ENCODE data around the gene HAT1. TPM values are rescaled to one million over a fixed set of nuclear protein-coding genes. Genes with fewer than 3 reads are reported as not detected.
A peak's percentile ranks its signal among the peaks of the same experiment; 100 is the strongest.

HAT1 gene, protein sequence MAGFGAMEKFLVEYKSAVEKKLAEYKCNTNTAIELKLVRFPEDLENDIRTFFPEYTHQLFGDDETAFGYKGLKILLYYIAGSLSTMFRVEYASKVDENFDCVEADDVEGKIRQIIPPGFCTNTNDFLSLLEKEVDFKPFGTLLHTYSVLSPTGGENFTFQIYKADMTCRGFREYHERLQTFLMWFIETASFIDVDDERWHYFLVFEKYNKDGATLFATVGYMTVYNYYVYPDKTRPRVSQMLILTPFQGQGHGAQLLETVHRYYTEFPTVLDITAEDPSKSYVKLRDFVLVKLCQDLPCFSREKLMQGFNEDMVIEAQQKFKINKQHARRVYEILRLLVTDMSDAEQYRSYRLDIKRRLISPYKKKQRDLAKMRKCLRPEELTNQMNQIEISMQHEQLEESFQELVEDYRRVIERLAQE
- total RNA-seq: 10 to 100 TPM; 21.8 to 39.4 (median 24.6) TPM

DNA sequence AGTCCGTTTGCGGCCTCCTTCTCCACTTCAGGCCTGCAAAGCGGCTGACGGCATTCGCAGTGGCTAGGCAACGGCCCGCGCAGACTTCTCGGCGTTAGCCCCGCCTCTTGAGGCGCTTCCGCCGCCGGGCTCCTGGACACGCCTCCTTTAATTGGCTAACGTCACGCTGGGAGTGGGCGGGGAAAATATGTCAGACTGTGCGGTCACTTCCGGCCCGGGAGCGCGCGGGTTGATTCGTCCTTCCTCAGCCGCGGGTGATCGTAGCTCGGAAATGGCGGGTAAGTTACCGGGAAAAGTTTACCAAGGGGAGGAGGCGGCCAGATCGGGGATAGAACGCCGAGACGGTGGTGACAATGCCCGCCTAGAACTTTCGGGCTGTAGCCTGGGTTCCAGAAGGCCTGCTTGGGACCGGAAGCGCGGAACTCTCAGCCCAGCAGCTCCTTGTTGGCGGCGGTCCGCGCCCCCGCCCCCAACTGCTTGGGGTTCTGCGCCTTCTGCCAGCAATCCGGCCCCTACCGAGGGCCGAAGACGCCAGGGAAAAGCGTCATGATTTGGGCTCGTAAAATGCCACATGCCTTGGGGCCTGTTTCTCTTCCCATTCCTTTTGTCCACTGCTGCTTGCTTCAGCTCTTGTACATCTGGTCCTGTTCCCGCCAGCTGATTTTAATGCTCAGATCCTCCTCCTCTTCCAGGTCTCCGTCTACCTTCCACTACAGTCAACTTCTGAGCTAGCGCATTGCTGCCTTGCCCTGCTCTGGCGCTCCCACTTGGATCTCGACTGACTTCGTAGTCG lies at the start of gene HAT1:
Gene HAT1 (plus strand): TSS at position 232 of the 793 bp plus-strand sequence. CDS start 40 bp downstream, at position 272.
- Histone ChIP-seq H3K4me3 (peak within 1 kb of the TSS; percentile 76 to 92 (median 84)), H3K36me3 (peaks cover 0 to 17% (median 13%) of the 10 kb centered on the region in 4 donors), H3K27me3 (no peaks in the 10 kb centered on the region), H3K27ac (replicated peaks in 1 of 4) (peak within 1 kb of the TSS; percentile 94 to 99 (median 94)), H3K4me1 (peaks cover 17 to 36% (median 30%) of the 10 kb centered on the region in 4 donors), H3K9me3 (no peaks in the 10 kb centered on the region)
- peak; percentile 99 for DNase-seq (ENCODE audit: extremely low spot score)
- TF ChIP-seq EP300 (IDR thresholded peaks at IDR 0.05) (peak; percentile 55), POLR2A (IDR thresholded peaks at IDR 0.05; ENCODE audit: low read depth) (no peak), POLR2AphosphoS5 (IDR thresholded peaks at IDR 0.05) (peak; percentile 81 to 88)
- TF ChIP-seq, protein P1, sequence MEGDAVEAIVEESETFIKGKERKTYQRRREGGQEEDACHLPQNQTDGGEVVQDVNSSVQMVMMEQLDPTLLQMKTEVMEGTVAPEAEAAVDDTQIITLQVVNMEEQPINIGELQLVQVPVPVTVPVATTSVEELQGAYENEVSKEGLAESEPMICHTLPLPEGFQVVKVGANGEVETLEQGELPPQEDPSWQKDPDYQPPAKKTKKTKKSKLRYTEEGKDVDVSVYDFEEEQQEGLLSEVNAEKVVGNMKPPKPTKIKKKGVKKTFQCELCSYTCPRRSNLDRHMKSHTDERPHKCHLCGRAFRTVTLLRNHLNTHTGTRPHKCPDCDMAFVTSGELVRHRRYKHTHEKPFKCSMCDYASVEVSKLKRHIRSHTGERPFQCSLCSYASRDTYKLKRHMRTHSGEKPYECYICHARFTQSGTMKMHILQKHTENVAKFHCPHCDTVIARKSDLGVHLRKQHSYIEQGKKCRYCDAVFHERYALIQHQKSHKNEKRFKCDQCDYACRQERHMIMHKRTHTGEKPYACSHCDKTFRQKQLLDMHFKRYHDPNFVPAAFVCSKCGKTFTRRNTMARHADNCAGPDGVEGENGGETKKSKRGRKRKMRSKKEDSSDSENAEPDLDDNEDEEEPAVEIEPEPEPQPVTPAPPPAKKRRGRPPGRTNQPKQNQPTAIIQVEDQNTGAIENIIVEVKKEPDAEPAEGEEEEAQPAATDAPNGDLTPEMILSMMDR (IDR thresholded peaks at IDR 0.05): no peak
- WGBS: 0% methylated on average over 12 of the region's 61 CpGs
- intact Hi-C loops (cut with DNase I): loop anchor here (5.0 to 10.0 kb wide), 2 partner anchors 40 to 108 kb away; no protein-coding TSS in a partner anchor

DNA sequence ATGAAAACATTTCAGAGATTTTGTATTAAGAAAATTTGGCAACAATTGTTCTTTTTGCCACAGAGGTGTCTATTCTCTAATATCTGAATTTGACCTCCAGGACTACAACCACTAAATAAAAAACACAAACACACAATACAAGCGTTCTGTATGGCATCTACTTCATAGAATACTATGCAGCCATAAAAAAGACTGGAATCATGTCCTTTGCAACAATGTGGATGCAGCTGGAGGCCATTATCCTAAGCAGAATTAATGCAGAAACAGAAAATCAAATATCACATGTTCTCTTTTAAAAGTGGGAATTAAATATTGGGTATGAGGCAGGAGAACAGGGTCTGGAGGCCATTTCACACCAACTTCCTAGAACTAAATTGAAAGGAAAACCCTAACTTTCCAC lies 47.7 kb upstream of the HAT1 start:
- Histone ChIP-seq H3K4me1 (peaks cover 18 to 39% (median 38%) of the 10 kb centered on the region in 4 donors), H3K9me3 (no peaks in the 10 kb centered on the region), H3K27me3 (no peaks in the 10 kb centered on the region), H3K27ac (replicated peaks in 1 of 4) (peak overlapping the region in 1 of 4 donors; percentile 81), H3K36me3 (peaks cover 0 to 7% (median 4%) of the 10 kb centered on the region in 4 donors), H3K4me3 (no peak overlapping the region)
- no peak for TF ChIP-seq POLR2AphosphoS5 (IDR thresholded peaks at IDR 0.05)
- TF ChIP-seq EP300 (IDR thresholded peaks at IDR 0.05): no peak
- TF ChIP-seq, protein P1 (IDR thresholded peaks at IDR 0.05): no peak
- 96% methylated on average over 1 of the region's 1 CpG for WGBS
- DNase-seq (ENCODE audit: extremely low spot score): no peak
- intact Hi-C loops (cut with DNase I): no loop called here

DNA sequence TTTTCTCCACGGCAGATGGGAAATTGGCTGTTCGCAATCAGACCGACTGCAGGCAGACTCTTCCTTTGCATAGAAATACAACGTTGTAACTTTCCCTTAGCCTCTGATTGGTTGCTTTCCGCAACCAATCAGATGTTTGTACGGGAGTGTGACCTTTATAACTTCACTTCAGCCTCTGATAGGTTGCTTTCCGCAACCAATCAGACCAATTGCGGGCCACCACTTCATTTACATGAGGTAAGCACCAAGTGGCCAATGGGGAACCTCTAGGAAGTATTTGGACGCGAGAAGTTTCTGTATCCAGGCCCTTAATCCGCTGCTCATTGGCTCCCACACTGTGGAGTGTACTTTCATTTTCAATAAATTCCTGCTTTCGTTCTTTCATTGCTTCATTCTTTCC lies 47.3 kb upstream of the HAT1 start:
- TF ChIP-seq EP300 (IDR thresholded peaks at IDR 0.05) (no peak), POLR2AphosphoS5 (IDR thresholded peaks at IDR 0.05) (no peak), POLR2A (IDR thresholded peaks at IDR 0.05; ENCODE audit: low read depth) (no peak)
- TF ChIP-seq, protein P1 (IDR thresholded peaks at IDR 0.05): no peak
- Histone ChIP-seq H3K9me3 (no peaks in the 10 kb centered on the region), H3K4me3 (no peak overlapping the region), H3K27me3 (no peaks in the 10 kb centered on the region), H3K27ac (replicated peaks in 1 of 4) (peak overlapping the region in 3 of 4 donors; percentile 26 to 81 (median 81)), H3K36me3 (peaks cover 0 to 7% (median 4%) of the 10 kb centered on the region in 4 donors), H3K4me1 (peaks cover 22 to 44% (median 43%) of the 10 kb centered on the region in 4 donors)
- intact Hi-C loops (cut with DNase I): no loop called here
- WGBS: 86% methylated on average over 12 of the region's 12 CpGs
- no peak for DNase-seq (ENCODE audit: extremely low spot score)

DNA sequence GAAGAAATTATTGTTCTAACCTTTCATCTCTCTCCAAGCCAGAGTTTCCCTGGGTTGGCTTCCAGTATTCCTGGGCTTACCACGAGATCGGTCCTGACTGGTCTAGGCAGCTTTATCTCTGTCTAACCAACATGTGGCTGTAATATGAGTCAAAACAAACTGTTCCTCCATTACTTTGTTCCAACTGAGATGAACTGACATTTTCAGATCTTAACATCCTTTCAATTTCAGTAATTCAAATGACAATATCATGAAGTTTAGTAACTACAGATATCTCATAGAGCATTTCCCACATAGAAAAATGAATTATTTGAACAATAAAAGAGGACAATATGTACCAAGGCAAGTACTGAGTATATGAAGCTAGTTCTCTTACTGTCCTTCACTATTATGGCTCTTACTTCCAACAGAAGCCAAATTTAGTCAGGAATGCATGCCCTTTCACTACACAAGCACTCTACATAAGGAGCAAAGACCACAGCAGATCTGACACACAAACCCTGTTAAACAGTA lies 43.7 kb upstream of the HAT1 start:
- peak overlapping the region; percentile 73 to 81 (median 78) for H3K27ac ChIP-seq (replicated peaks in 1 of 4)
- 28% methylated on average over 2 of the region's 2 CpGs for WGBS
- peaks cover 26 to 71% (median 58%) of the 10 kb centered on the region in 4 donors for H3K4me1 ChIP-seq
- H3K36me3 ChIP-seq: peaks cover 0 to 4% (median 2%) of the 10 kb centered on the region in 4 donors
- TF ChIP-seq EP300 (IDR thresholded peaks at IDR 0.05) (no peak), POLR2AphosphoS5 (IDR thresholded peaks at IDR 0.05) (peak; percentile 16 to 43), POLR2A (IDR thresholded peaks at IDR 0.05; ENCODE audit: low read depth) (no peak)
- TF ChIP-seq, protein P1 (IDR thresholded peaks at IDR 0.05): no peak
- H3K4me3 ChIP-seq: peak overlapping the region in 2 of 4 donors; percentile 1 to 11
- DNase-seq (ENCODE audit: extremely low spot score): no peak
- no peaks in the 10 kb centered on the region for H3K27me3 ChIP-seq
- H3K9me3 ChIP-seq: no peaks in the 10 kb centered on the region
- intact Hi-C loops (cut with DNase I): no loop called here
